Endodermal cell (in vitro differentiated cells): ENCODE measurements around the gene SKAP1. TPM values are rescaled to one million over a fixed set of nuclear protein-coding genes. Genes with fewer than 3 reads are reported as not detected.
A peak's percentile ranks its signal among the peaks of the same experiment; 100 is the strongest.

Source experiments
- DNase-seq: peaks from one replicate; pipeline ENCODE4 v3.0.0-alpha.2; 2017
- H3K27ac ChIP-seq: 2 replicates; pipeline ENCODE4 v1.5.1; 2013; ENCODE audit warnings: mild to moderate bottlenecking, low read depth, low read length, moderate library complexity
- H3K27me3 ChIP-seq: 2 replicates; pipeline ENCODE4 v1.6.1; 2013; ENCODE audit warnings: mild to moderate bottlenecking, low read length, moderate library complexity; ENCODE audit not compliant: insufficient read depth, control insufficient read depth, poor library complexity, severe bottlenecking
- H3K36me3 ChIP-seq: 2 replicates; pipeline ENCODE4 v1.7.0; 2013; ENCODE audit warnings: mild to moderate bottlenecking, low read length, moderate library complexity; ENCODE audit not compliant: control insufficient read depth, insufficient read depth
- H3K4me1 ChIP-seq: one replicate; pipeline ENCODE4 v1.7.0; 2013; ENCODE audit warnings: low read length; ENCODE audit not compliant: control insufficient read depth, insufficient read depth
- H3K4me3 ChIP-seq: 2 replicates; pipeline ENCODE4 v1.5.1; 2013; ENCODE audit warnings: mild to moderate bottlenecking, low read length, moderate library complexity
- H3K9ac ChIP-seq: 2 replicates; pipeline ENCODE4 v1.6.1; 2013; ENCODE audit warnings: mild to moderate bottlenecking, low read length, moderate library complexity; ENCODE audit not compliant: poor library complexity, severe bottlenecking; ENCODE audit errors: extremely low read depth
- H3K9me3 ChIP-seq: 2 replicates; pipeline ENCODE4 v1.6.1; 2013; ENCODE audit warnings: mild to moderate bottlenecking, low read length, moderate library complexity; ENCODE audit not compliant: control insufficient read depth
- H3K27ac Mint-ChIP-seq: 2 replicates; pipeline ENCODE4 v1.8.0; 2020; ENCODE audit warnings: mixed read lengths
- H3K27me3 Mint-ChIP-seq: 2 replicates; pipeline ENCODE4 v1.8.0; 2021; ENCODE audit warnings: mild to moderate bottlenecking, mixed read lengths; ENCODE audit not compliant: insufficient read depth
- H3K36me3 Mint-ChIP-seq: 2 replicates; pipeline ENCODE4 v1.8.0; 2020; ENCODE audit warnings: low read depth, mixed read lengths
- H3K4me1 Mint-ChIP-seq: 2 replicates; pipeline ENCODE4 v1.8.0; 2020; ENCODE audit warnings: mixed read lengths
- H3K4me3 Mint-ChIP-seq: 2 replicates; pipeline ENCODE4 v1.8.0; 2020; ENCODE audit warnings: mild to moderate bottlenecking, moderate library complexity, mixed read lengths
- H3K9me3 Mint-ChIP-seq: 2 replicates; pipeline ENCODE4 v1.8.0; 2020; ENCODE audit warnings: mild to moderate bottlenecking, mixed read lengths
- CTCF ChIP-seq: fragments of 200-600 bp; sonication (generic); conservative IDR thresholded peaks from 2 replicates; pipeline ENCODE4 v1.5.0; 2021; ENCODE audit warnings: antibody characterized with exemption, mild to moderate bottlenecking
- WGBS, 2 experiments: methylation state at CpG; one replicate each; pipeline versions ENCODE4 v1.1.5 to v1.1.7; 2013; ENCODE audit warnings: missing lambda C conversion rate in 2 of 2, mixed read lengths in 1 of 2; ENCODE audit not compliant: insufficient coverage in 1 of 2, insufficient read length in 1 of 2; 5-methylcytosine and 5-hydroxymethylcytosine counted together
- total RNA-seq, 2 donors: library from RNA; stranded (reverse); fragmentation: NEBNext Ultra II Directional in 1 of 2; extraction: Animal tissue kit (Norgen Biotek cat#: 25700) in 1 of 2; gene quantifications; 2 replicates in 1 of 2; 3 replicates in 1 of 2; pipeline ENCODE4 v1.2.1, GENCODE V29; 2021

Gene SKAP1
- total RNA-seq, 2 donors from 2014 or later, result 0.31 to 0.53 TPM

- no peaks in the 10 kb centered on the region for H3K36me3 Mint-ChIP-seq
- H3K9me3 Mint-ChIP-seq, result no peaks in the 10 kb centered on the region
- no peak overlapping the region for H3K4me3 ChIP-seq
- peak; percentile 94 for DNase-seq
- no peak overlapping the region for H3K27ac Mint-ChIP-seq
- H3K27ac ChIP-seq, result peak overlapping the region; percentile 5
- H3K4me1 ChIP-seq, result peaks cover 8% of the 10 kb centered on the region
- H3K27me3 Mint-ChIP-seq, result peaks cover 1% of the 10 kb centered on the region
- WGBS, 2 experiments, result 28 to 37% methylated on average over 3 to 4 of the region's 5 CpGs
- H3K9ac ChIP-seq, result no peak overlapping the region
- peaks cover 16% of the 10 kb centered on the region for H3K4me1 Mint-ChIP-seq
- no peaks in the 10 kb centered on the region for H3K9me3 ChIP-seq
- no peaks in the 10 kb centered on the region for H3K36me3 ChIP-seq
- H3K4me3 Mint-ChIP-seq, result no peak overlapping the region
- peak; percentile 83 for TF ChIP-seq CTCF
- H3K27me3 ChIP-seq, result no peaks in the 10 kb centered on the region
Observed at GRCh38 chr17:48261297-48261880, 168.6 kb downstream of the SKAP1 start.

- Mint-ChIP-seq H3K36me3 (no peaks in the 10 kb centered on the region), H3K27me3 (peaks cover 1% of the 10 kb centered on the region), H3K9me3 (no peaks in the 10 kb centered on the region), H3K4me1 (peaks cover 16% of the 10 kb centered on the region), H3K27ac (no peak overlapping the region), H3K4me3 (no peak overlapping the region)
- Histone ChIP-seq H3K9ac (no peak overlapping the region), H3K4me1 (peaks cover 8% of the 10 kb centered on the region), H3K4me3 (no peak overlapping the region), H3K27ac (no peak overlapping the region), H3K36me3 (no peaks in the 10 kb centered on the region), H3K27me3 (no peaks in the 10 kb centered on the region), H3K9me3 (no peaks in the 10 kb centered on the region)
- WGBS, 2 experiments, result 0 to 19% methylated on average over 1 to 3 of the region's 3 CpGs
- peak; percentile 71 for DNase-seq
- peak; percentile 83 for TF ChIP-seq CTCF
Observed at GRCh38 chr17:48259694-48260291, 170.2 kb downstream of the SKAP1 start.

GRCh38 chr17:48258331-48258730, 171.7 kb downstream of the SKAP1 start:
- H3K4me3 ChIP-seq, result no peak overlapping the region
- 100% methylated on average over 1 of the region's 1 CpG; no CpG with 5 or more reads in 1 of the 2 experiments for WGBS, 2 experiments
- no peaks in the 10 kb centered on the region for H3K36me3 ChIP-seq
- Mint-ChIP-seq H3K27me3 (peaks cover 2% of the 10 kb centered on the region), H3K9me3 (no peaks in the 10 kb centered on the region), H3K4me3 (no peak overlapping the region), H3K4me1 (peaks cover 16% of the 10 kb centered on the region), H3K36me3 (no peaks in the 10 kb centered on the region), H3K27ac (no peak overlapping the region)
- DNase-seq, result no peak
- H3K27ac ChIP-seq, result no peak overlapping the region
- H3K9me3 ChIP-seq, result no peaks in the 10 kb centered on the region
- no peaks in the 10 kb centered on the region for H3K27me3 ChIP-seq
- TF ChIP-seq CTCF, result no peak
- H3K4me1 ChIP-seq, result peaks cover 8% of the 10 kb centered on the region
- no peak overlapping the region for H3K9ac ChIP-seq
